ENCODE measurements around the gene MBNL1. TPM values are rescaled to one million over a fixed set of nuclear protein-coding genes. Genes with fewer than 3 reads are reported as not detected.
A peak's percentile ranks its signal among the peaks of the same experiment; 100 is the strongest.

MBNL1 gene
- total RNA-seq, 3 donors from 2014 or later = 314 to 702 (median 353) TPM

DNA sequence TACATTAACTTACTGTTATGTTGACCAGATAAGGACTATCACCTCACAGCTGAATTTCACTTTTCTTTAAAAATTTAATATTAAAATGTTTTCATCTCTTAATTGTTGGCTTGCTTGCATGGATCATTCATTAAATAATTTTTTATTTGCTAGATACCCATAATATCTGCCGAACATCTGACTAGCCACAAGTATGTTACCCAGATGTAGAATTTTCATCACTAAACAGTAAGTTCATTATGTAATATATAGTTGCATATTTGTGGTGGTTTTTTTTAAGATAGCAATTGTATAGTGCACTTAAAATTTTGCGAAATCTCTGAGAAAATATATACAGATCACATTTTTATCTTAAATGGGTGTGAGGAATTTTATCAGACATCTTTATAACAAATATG lies 190.4 kb downstream of the MBNL1 start:
- no peak overlapping the region for H3K27ac ChIP-seq
- H3K9me3 ChIP-seq = no peaks in the 10 kb centered on the region
- H3K27me3 ChIP-seq = no peaks in the 10 kb centered on the region
- intact Hi-C loops (cut with DNase I; ENCODE audit: low total_unique reads) = no loop called here
- H3K36me3 ChIP-seq = peaks cover 5% of the 10 kb centered on the region
- no peak overlapping the region for H3K4me3 ChIP-seq
- DNase-seq (ENCODE audit: low spot score in 2 of 2) = no peak
- H3K4me1 ChIP-seq = no peaks in the 10 kb centered on the region
- TF ChIP-seq, protein P1, sequence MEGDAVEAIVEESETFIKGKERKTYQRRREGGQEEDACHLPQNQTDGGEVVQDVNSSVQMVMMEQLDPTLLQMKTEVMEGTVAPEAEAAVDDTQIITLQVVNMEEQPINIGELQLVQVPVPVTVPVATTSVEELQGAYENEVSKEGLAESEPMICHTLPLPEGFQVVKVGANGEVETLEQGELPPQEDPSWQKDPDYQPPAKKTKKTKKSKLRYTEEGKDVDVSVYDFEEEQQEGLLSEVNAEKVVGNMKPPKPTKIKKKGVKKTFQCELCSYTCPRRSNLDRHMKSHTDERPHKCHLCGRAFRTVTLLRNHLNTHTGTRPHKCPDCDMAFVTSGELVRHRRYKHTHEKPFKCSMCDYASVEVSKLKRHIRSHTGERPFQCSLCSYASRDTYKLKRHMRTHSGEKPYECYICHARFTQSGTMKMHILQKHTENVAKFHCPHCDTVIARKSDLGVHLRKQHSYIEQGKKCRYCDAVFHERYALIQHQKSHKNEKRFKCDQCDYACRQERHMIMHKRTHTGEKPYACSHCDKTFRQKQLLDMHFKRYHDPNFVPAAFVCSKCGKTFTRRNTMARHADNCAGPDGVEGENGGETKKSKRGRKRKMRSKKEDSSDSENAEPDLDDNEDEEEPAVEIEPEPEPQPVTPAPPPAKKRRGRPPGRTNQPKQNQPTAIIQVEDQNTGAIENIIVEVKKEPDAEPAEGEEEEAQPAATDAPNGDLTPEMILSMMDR (IDR thresholded peaks at IDR 0.05) = no peak
- TF ChIP-seq POLR2AphosphoS5 (IDR thresholded peaks at IDR 0.05) (no peak), POLR2A (IDR thresholded peaks at IDR 0.05) (no peak)

DNA sequence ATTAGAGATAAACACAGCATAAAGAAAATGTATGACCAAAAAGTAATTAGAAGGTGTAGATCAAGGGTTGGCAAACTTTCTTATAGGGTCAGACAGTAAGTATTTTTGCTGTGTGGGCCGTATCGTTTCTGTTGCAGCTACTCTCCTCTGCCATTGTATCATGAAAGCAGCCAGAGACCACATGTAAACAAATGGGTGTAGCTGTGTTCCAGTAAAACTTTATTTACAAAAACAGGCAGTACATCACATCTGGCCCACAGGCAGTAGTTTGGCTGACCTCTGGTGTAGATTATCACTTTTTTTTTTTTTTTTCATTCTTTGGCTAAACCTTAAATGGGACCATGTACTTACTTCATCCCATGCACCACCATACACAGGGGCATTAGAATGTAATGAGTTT lies 190.8 kb downstream of the MBNL1 start:
- intact Hi-C loops (cut with DNase I; ENCODE audit: low total_unique reads) = no loop called here
- no peak for DNase-seq (ENCODE audit: low spot score in 2 of 2)
- Histone ChIP-seq H3K36me3 (peaks cover 5% of the 10 kb centered on the region), H3K9me3 (no peaks in the 10 kb centered on the region), H3K27me3 (no peaks in the 10 kb centered on the region), H3K27ac (no peak overlapping the region), H3K4me1 (no peaks in the 10 kb centered on the region), H3K4me3 (no peak overlapping the region)
- TF ChIP-seq POLR2AphosphoS5 (IDR thresholded peaks at IDR 0.05) (no peak), POLR2A (IDR thresholded peaks at IDR 0.05) (no peak)
- TF ChIP-seq, protein P1 (IDR thresholded peaks at IDR 0.05) = no peak

DNA sequence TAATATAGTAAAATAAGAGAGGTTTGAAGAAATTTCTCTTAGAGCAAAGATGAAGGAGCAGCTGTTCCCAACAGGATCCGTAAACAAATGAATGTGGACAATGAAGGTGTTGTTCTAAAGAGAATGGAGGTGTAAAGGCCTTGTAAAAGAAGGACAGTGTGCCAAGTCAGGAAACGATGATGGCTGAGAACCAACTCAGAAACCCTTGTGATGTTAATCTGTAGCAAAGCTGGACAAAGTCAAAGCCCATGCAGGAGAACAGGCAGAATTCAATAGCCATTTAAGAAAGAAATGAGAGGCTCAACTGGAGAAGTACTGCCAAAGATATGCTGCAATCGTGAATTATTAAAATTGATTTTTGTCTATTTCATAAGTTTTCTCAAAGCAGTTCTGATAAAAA lies 192.2 kb downstream of the MBNL1 start:
- no peaks in the 10 kb centered on the region for H3K9me3 ChIP-seq
- no peaks in the 10 kb centered on the region for H3K4me1 ChIP-seq
- TF ChIP-seq, protein P1 (IDR thresholded peaks at IDR 0.05) = no peak
- TF ChIP-seq POLR2AphosphoS5 (IDR thresholded peaks at IDR 0.05) (no peak), POLR2A (IDR thresholded peaks at IDR 0.05) (no peak)
- H3K4me3 ChIP-seq = no peak overlapping the region
- DNase-seq (ENCODE audit: low spot score in 2 of 2) = peak in 1 of 2 donors; percentile 46
- H3K36me3 ChIP-seq = peaks cover 5% of the 10 kb centered on the region
- no peaks in the 10 kb centered on the region for H3K27me3 ChIP-seq
- intact Hi-C loops (cut with DNase I; ENCODE audit: low total_unique reads) = no loop called here
- peak overlapping the region; percentile 5 to 37 for H3K27ac ChIP-seq

DNA sequence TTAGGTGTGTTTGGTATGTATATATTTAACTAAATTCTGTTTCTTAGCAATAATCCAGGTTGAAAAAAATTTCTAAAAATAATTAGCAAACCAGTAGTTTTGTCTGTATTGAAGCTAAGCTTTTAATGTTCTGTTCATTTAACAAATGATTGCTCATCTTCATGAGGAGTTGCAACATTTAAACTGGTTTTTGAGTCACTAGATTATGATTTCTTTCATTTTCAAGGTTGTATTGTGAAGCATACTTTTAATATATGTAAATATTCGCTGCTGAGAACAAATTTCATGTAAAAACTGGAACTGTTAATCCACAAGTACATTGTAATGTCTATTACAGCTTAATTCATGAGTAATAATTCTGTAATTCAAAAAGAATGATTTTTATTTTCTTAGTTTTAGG lies 192.7 kb downstream of the MBNL1 start:
- no peak for TF ChIP-seq POLR2AphosphoS5 (IDR thresholded peaks at IDR 0.05)
- TF ChIP-seq POLR2A (IDR thresholded peaks at IDR 0.05) = no peak
- TF ChIP-seq, protein P1 (IDR thresholded peaks at IDR 0.05) = no peak
- peak overlapping the region in 1 of 2 donors; percentile 37 for H3K27ac ChIP-seq
- no peaks in the 10 kb centered on the region for H3K9me3 ChIP-seq
- no peaks in the 10 kb centered on the region for H3K27me3 ChIP-seq
- peaks cover 5% of the 10 kb centered on the region for H3K36me3 ChIP-seq
- no peak overlapping the region for H3K4me3 ChIP-seq
- intact Hi-C loops (cut with DNase I; ENCODE audit: low total_unique reads) = no loop called here
- DNase-seq (ENCODE audit: low spot score in 2 of 2) = no peak
- no peaks in the 10 kb centered on the region for H3K4me1 ChIP-seq

DNA sequence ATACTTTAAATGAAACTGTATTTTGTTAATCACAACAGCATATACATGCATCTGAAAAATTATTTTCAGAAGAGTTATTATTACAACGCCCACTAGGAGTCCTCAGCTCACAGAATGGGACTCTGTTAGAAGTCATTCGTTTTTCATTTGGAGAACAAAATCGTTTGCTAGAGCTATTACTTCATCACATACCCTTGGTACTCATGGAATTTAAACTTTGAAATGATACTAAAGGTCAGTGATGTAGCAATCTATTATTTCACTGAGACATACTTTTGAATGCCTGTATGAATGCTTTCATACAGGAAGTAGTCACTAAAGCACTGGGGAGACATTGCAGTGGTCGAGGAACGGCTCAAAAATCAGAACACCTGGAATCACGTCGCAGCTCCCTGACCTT lies 198.1 kb downstream of the MBNL1 start:
- intact Hi-C loops (cut with DNase I; ENCODE audit: low total_unique reads) = no loop called here
- Histone ChIP-seq H3K9me3 (no peaks in the 10 kb centered on the region), H3K4me3 (no peak overlapping the region), H3K27me3 (no peaks in the 10 kb centered on the region), H3K4me1 (no peaks in the 10 kb centered on the region), H3K27ac (no peak overlapping the region), H3K36me3 (peaks cover 5% of the 10 kb centered on the region)
- DNase-seq (ENCODE audit: low spot score in 2 of 2) = no peak
- no peak for TF ChIP-seq POLR2AphosphoS5 (IDR thresholded peaks at IDR 0.05)
- TF ChIP-seq, protein P1 (IDR thresholded peaks at IDR 0.05) = peak in 2 of 3 donors; percentile 19 to 35

All from breast epithelium (tissue), 4 donors.